Renal cortical epithelial cell (primary cell): Measurements from ENCODE around the gene CNOT4. TPM values are rescaled to one million over a fixed set of nuclear protein-coding genes. Genes with fewer than 3 reads are reported as not detected.
"Not testable (repeated sequence)": the region's sequence is repeated elsewhere in the genome, so short reads cannot be mapped to it uniquely, and the experiment has no call there.

Source experiments
- DNase-seq: peaks from one replicate; pipeline ENCODE4 v3.0.0-alpha.2; 2011; ENCODE audit warnings: low read depth
- total RNA-seq: library from RNA; depleted of rRNA; stranded (reverse); fragments of >200 nt; gene quantifications from 2 replicates; pipeline ENCODE4 v1.2.3, GENCODE V29; 2014

Gene CNOT4
- total RNA-seq, 1 donor from 2014 or later = 11.0 TPM

- no peak for DNase-seq
Measured at GRCh38 chr7:135454060-135454459, 55.8 kb downstream of the CNOT4 start.

GRCh38 chr7:135449436-135449835 lies 60.5 kb downstream of the CNOT4 start:
- DNase-seq = no peak

- no peak for DNase-seq
Measured at GRCh38 chr7:135448753-135449152, 61.1 kb downstream of the CNOT4 start.

GRCh38 chr7:135447748-135448147 lies 62.2 kb downstream of the CNOT4 start:
- no peak for DNase-seq

GRCh38 chr7:135445690-135446089 lies 64.2 kb downstream of the CNOT4 start:
- no peak for DNase-seq

- not testable (repeated sequence) for DNase-seq
Measured at GRCh38 chr7:135445266-135445665, 64.6 kb downstream of the CNOT4 start.

- DNase-seq = peak; percentile 58
Measured at GRCh38 chr7:135441791-135442190, 68.1 kb downstream of the CNOT4 start.

- DNase-seq = no peak
Measured at GRCh38 chr7:135434047-135434446, 75.9 kb downstream of the CNOT4 start.

GRCh38 chr7:135430626-135431025 lies 79.3 kb downstream of the CNOT4 start:
- no peak for DNase-seq

- no peak for DNase-seq
Measured at GRCh38 chr7:135428879-135429278, 81.0 kb downstream of the CNOT4 start.

- no peak for DNase-seq
Measured at GRCh38 chr7:135428011-135428410, 81.9 kb downstream of the CNOT4 start.

GRCh38 chr7:135427166-135427565 lies 82.7 kb downstream of the CNOT4 start:
- DNase-seq = no peak

- no peak for DNase-seq
Measured at GRCh38 chr7:135425036-135425435, 84.9 kb downstream of the CNOT4 start.

- peak; percentile 18 for DNase-seq
Measured at GRCh38 chr7:135420786-135421185, 89.1 kb downstream of the CNOT4 start.

- DNase-seq = no peak
Measured at GRCh38 chr7:135416431-135416830, 93.5 kb downstream of the CNOT4 start.

- peak; percentile 81 for DNase-seq
Measured at GRCh38 chr7:135414850-135415439, 95.0 kb downstream of the CNOT4 start.

- DNase-seq = no peak
Measured at GRCh38 chr7:135414208-135414607, 95.7 kb downstream of the CNOT4 start.

GRCh38 chr7:135411098-135411497 lies 98.8 kb downstream of the CNOT4 start:
- no peak for DNase-seq

- no peak for DNase-seq
Measured at GRCh38 chr7:135410543-135410942, 99.4 kb downstream of the CNOT4 start.

GRCh38 chr7:135409845-135410542 lies 99.9 kb downstream of the CNOT4 start:
- no peak for DNase-seq

GRCh38 chr7:135407884-135408283 lies 102.0 kb downstream of the CNOT4 start:
- no peak for DNase-seq

- no peak for DNase-seq
Measured at GRCh38 chr7:135406918-135407317, 103.0 kb downstream of the CNOT4 start.

- DNase-seq = no peak
Measured at GRCh38 chr7:135405969-135406368, 103.9 kb downstream of the CNOT4 start.

- no peak for DNase-seq
Measured at GRCh38 chr7:135403302-135403701, 106.6 kb downstream of the CNOT4 start.
